Gastrocnemius medialis (tissue), 4 donors: ENCODE measurements around the gene PRKCD. TPM values are rescaled to one million over a fixed set of nuclear protein-coding genes. Genes with fewer than 3 reads are reported as not detected.

Source experiments
- ATAC-seq, 2 donors: fragments of 150-250 bp; one replicate each; pipeline ENCODE4 v1.9.1; 2016
- DNase-seq, 2 donors: peaks; one replicate each; pipeline ENCODE4 v3.0.0-alpha.2; 2019
- H3K27ac ChIP-seq, 4 donors: fragments of 200-600 bp; sonication (generic); 1 replicate in 1 of 4; 2 replicates in 3 of 4; pipeline ENCODE4 v1.5.1; 2016 to 2018; ENCODE audit warnings: mild to moderate bottlenecking in 2 of 4, moderate library complexity in 1 of 4
- H3K27me3 ChIP-seq, 3 donors: fragments of 200-600 bp; sonication (generic) in 2 of 3; 1 replicate in 1 of 3; 2 replicates in 2 of 3; pipeline versions ENCODE4 v1.5.1 to v1.6.0; 2016 to 2019; ENCODE audit warnings: mild to moderate bottlenecking in 1 of 3, moderate library complexity in 1 of 3
- H3K36me3 ChIP-seq, 2 donors: fragments of 200-600 bp; sonication (generic) in 1 of 2; one replicate each; pipeline ENCODE4 v1.5.1; 2017 to 2018
- H3K4me1 ChIP-seq, 2 donors: fragments of 200-600 bp; sonication (generic) in 1 of 2; one replicate each; pipeline ENCODE4 v1.5.1; 2016 to 2017; ENCODE audit warnings: mild to moderate bottlenecking in 2 of 2
- H3K4me3 ChIP-seq, 4 donors: fragments of 200-600 bp; sonication (generic) in 3 of 4; 1 replicate in 1 of 4; 2 replicates in 3 of 4; pipeline ENCODE4 v1.5.1; 2016 to 2019; ENCODE audit warnings: mild to moderate bottlenecking in 2 of 4
- H3K9me3 ChIP-seq, 3 donors: fragments of 200-600 bp; sonication (generic) in 2 of 3; 1 replicate in 1 of 3; 2 replicates in 2 of 3; pipeline ENCODE4 v1.5.1; 2016 to 2019
- CTCF ChIP-seq, 5 experiments: fragments of 450-650 bp in 3 of 5; fragments of 200-600 bp in 2 of 5; sonication (generic) in 2 of 5; IDR thresholded peaks in 4 of 5; conservative IDR thresholded peaks in 1 of 5; 1 replicate in 4 of 5; 2 replicates in 1 of 5; pipeline ENCODE4 v1.5.1; 2016 to 2019; ENCODE audit warnings: antibody characterized with exemption in 5 of 5, mild to moderate bottlenecking in 3 of 5, moderate library complexity in 3 of 5
- POLR2A ChIP-seq, 2 donors: fragments of 450-650 bp; IDR thresholded peaks; one replicate each; pipeline ENCODE4 v1.6.1; 2017; ENCODE audit warnings: antibody characterized with exemption in 2 of 2, mild to moderate bottlenecking in 2 of 2, moderate library complexity in 2 of 2
- in situ Hi-C, 4 donors: fragments of 200-750 bp; cut with MboI; loops; one replicate each; pipeline versions ENCODE4 v1.15.0 to v1.8.0; 2017; ENCODE audit warnings: low sequenced_read_pairs in 4 of 4
- intact Hi-C: fragments of 100-400 bp; cut with DNase I; formaldehyde crosslinking; loops from one replicate; pipeline ENCODE4 v1.15.1; 2023; ENCODE audit warnings: low total_unique reads
- total RNA-seq, 4 donors: library from RNA; depleted of rRNA; stranded (reverse); fragments of >200 nt; gene quantifications; one replicate each; pipeline versions ENCODE4 v1.1.0 to v1.2.3, GENCODE V29; 2016

The PRKCD gene
- total RNA-seq, 4 donors from 2014 or later = 2.1 to 5.9 (median 3.4) TPM

GRCh38 chr3:53158765-53159155 is 2.2 kb upstream of the PRKCD start:
- TF ChIP-seq POLR2A (IDR thresholded peaks at IDR 0.05) = no peak
- TF ChIP-seq CTCF (IDR thresholded peaks at IDR 0.05 in 4 of 5, conservative IDR thresholded peaks at IDR 0.05 in 1 of 5) = no peak
- Histone ChIP-seq H3K27me3 (no peaks in the 10 kb centered on the region), H3K9me3 (no peaks in the 10 kb centered on the region), H3K4me3 (no peak overlapping the region), H3K4me1 (peaks cover 20 to 34% of the 10 kb centered on the region in 2 donors), H3K27ac (no peak overlapping the region), H3K36me3 (no peaks in the 10 kb centered on the region)
- no peak for ATAC-seq
- in situ Hi-C loops = no loop called here
- DNase-seq = no peak
- intact Hi-C loops = no loop called here

GRCh38 chr3:53159156-53160060 is 1.6 kb upstream of the PRKCD start:
- Histone ChIP-seq H3K4me3 (no peak overlapping the region), H3K27me3 (no peaks in the 10 kb centered on the region), H3K27ac (no peak overlapping the region), H3K36me3 (no peaks in the 10 kb centered on the region), H3K9me3 (no peaks in the 10 kb centered on the region), H3K4me1 (peaks cover 17 to 27% of the 10 kb centered on the region in 2 donors)
- in situ Hi-C loops (no loop called here), intact Hi-C loops (loop anchor here (1.0 to 5.0 kb wide), 4 partner anchors 25 to 1192 kb away; partner anchors contain the start of genes PCBP4 and RFT1)
- no peak for ATAC-seq
- DNase-seq = no peak
- TF ChIP-seq CTCF (IDR thresholded peaks at IDR 0.05 in 4 of 5, conservative IDR thresholded peaks at IDR 0.05 in 1 of 5) (no peak), POLR2A (IDR thresholded peaks at IDR 0.05) (no peak)

GRCh38 chr3:53160061-53160659 is 849 bp upstream of the PRKCD start:
- Histone ChIP-seq H3K4me1 (peaks cover 17 to 27% of the 10 kb centered on the region in 2 donors), H3K36me3 (no peaks in the 10 kb centered on the region), H3K27ac (peak overlapping the region; percentile 79 to 87 (median 83)), H3K9me3 (no peaks in the 10 kb centered on the region), H3K4me3 (peak overlapping the region; percentile 80 to 91 (median 83)), H3K27me3 (no peaks in the 10 kb centered on the region)
- DNase-seq (no peak), ATAC-seq (no peak)
- TF ChIP-seq POLR2A (IDR thresholded peaks at IDR 0.05) = no peak
- peak in 1 of 5 experiments; percentile 44 for TF ChIP-seq CTCF (IDR thresholded peaks at IDR 0.05 in 4 of 5, conservative IDR thresholded peaks at IDR 0.05 in 1 of 5)
- intact Hi-C loops (loop anchor here (1.0 to 5.0 kb wide), 4 partner anchors 26 to 1193 kb away; partner anchors contain the start of genes PCBP4 and RFT1), in situ Hi-C loops (no loop called here)

GRCh38 chr3:53161450-53161819 is 426 bp downstream of the PRKCD start:
- DNase-seq (no peak), ATAC-seq (peak; percentile 27 to 31)
- intact Hi-C loops = loop anchor here (2.0 to 5.0 kb wide), 2 partner anchors 33 to 1194 kb away; partner anchors contain the start of gene PCBP4
- in situ Hi-C loops = no loop called here
- Histone ChIP-seq H3K4me1 (peaks cover 17 to 18% of the 10 kb centered on the region in 2 donors), H3K27me3 (no peaks in the 10 kb centered on the region), H3K4me3 (peak overlapping the region; percentile 80 to 91 (median 83)), H3K9me3 (no peaks in the 10 kb centered on the region), H3K27ac (peak overlapping the region; percentile 71 to 87 (median 80)), H3K36me3 (no peaks in the 10 kb centered on the region)
- no peak for TF ChIP-seq CTCF (IDR thresholded peaks at IDR 0.05 in 4 of 5, conservative IDR thresholded peaks at IDR 0.05 in 1 of 5)
- no peak for TF ChIP-seq POLR2A (IDR thresholded peaks at IDR 0.05)
